Activated T-helper 17 cell treated with anti-CD3 and anti-CD28 coated beads, Interleukin-2, amount 50 U/mL, for 72 hours (primary cell): ENCODE results near the gene SIRT2. TPM values are rescaled to one million over a fixed set of nuclear protein-coding genes. Genes with fewer than 3 reads are reported as not detected.
A peak's percentile ranks its signal among the peaks of the same experiment; 100 is the strongest.
"Not testable (repeated sequence)": the region's sequence is repeated elsewhere in the genome, so short reads cannot be mapped to it uniquely, and the experiment has no call there.

Source experiments
- ATAC-seq: fragments of 150-1000 bp; cut with Tn5 transposase; replicated peaks from 2 replicates; pipeline ENCODE4 v1.10.0; 2021; ENCODE audit warnings: mild to moderate bottlenecking, moderate library complexity
- H3K27ac Mint-ChIP-seq: one replicate; pipeline ENCODE4 v1.8.0; 2022; ENCODE audit warnings: mixed read lengths
- H3K27me3 Mint-ChIP-seq: one replicate; pipeline ENCODE4 v1.8.0; 2022; ENCODE audit warnings: mixed read lengths
- H3K36me3 Mint-ChIP-seq: one replicate; pipeline ENCODE4 v1.8.0; 2022; ENCODE audit warnings: low read depth, mild to moderate bottlenecking, mixed read lengths
- H3K4me1 Mint-ChIP-seq: one replicate; pipeline ENCODE4 v1.8.0; 2022; ENCODE audit warnings: mixed read lengths
- H3K4me3 Mint-ChIP-seq: one replicate; pipeline ENCODE4 v1.8.0; 2022; ENCODE audit warnings: mild to moderate bottlenecking, mixed read lengths
- H3K9me3 Mint-ChIP-seq: one replicate; pipeline ENCODE4 v1.8.0; 2022; ENCODE audit warnings: mixed read lengths
- total RNA-seq, 2 donors: library from RNA; stranded (reverse); gene quantifications; one replicate each; pipeline ENCODE4 v1.2.3, GENCODE V29; 2022

The SIRT2 gene
- total RNA-seq, 2 donors from 2014 or later, result 37.9 to 41.2 TPM

GRCh38 chr19:38875656-38876395, 23.6 kb downstream of the SIRT2 start:
- H3K4me1 Mint-ChIP-seq, result peaks cover 10% of the 10 kb centered on the region
- H3K27me3 Mint-ChIP-seq, result no peaks in the 10 kb centered on the region
- H3K4me3 Mint-ChIP-seq, result peak overlapping the region; percentile 95
- H3K27ac Mint-ChIP-seq, result peak overlapping the region; percentile 99
- ATAC-seq, result no peak
- peaks cover 66% of the 10 kb centered on the region for H3K36me3 Mint-ChIP-seq
- no peaks in the 10 kb centered on the region for H3K9me3 Mint-ChIP-seq

- not testable (repeated sequence) for H3K4me3 Mint-ChIP-seq, ATAC-seq, H3K27ac Mint-ChIP-seq, H3K9me3 Mint-ChIP-seq, H3K4me1 Mint-ChIP-seq, H3K27me3 Mint-ChIP-seq
- peaks cover 90% of the 10 kb centered on the region for H3K36me3 Mint-ChIP-seq
These were observed 26.0 kb downstream of the SIRT2 start for GRCh38 chr19:38873400-38873799.

DNA sequence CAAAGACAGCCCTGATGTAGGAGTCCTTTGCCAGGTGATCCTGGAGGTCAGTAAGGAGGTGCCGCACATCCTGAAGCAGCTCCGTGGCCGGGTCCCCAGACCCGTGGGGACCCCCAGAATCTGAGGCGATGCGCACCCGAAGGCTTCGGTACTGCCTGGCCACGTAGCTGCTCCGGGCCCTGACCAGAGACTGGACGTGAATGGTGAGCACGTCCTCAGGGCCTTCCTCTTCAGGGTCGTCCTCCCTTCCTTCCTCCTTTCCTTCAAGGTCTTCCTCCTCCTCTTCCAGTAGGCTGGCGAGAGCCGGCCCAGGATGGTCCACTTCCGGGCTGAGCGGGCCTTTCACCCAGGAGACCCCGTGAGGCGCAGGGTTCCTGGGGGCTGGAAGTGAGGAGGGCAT, 28.8 kb downstream of the SIRT2 start:
- Mint-ChIP-seq H3K36me3 (peaks cover 89% of the 10 kb centered on the region), H3K4me1 (peaks cover 10% of the 10 kb centered on the region), H3K9me3 (no peaks in the 10 kb centered on the region), H3K27me3 (no peaks in the 10 kb centered on the region), H3K4me3 (peak overlapping the region; percentile 90), H3K27ac (peak overlapping the region; percentile 92)
- ATAC-seq, result no peak

GRCh38 chr19:38869836-38870607, 29.4 kb downstream of the SIRT2 start:
- ATAC-seq, result peak; percentile 75
- Mint-ChIP-seq H3K4me1 (peaks cover 14% of the 10 kb centered on the region), H3K9me3 (no peaks in the 10 kb centered on the region), H3K4me3 (peak overlapping the region; percentile 90), H3K27me3 (no peaks in the 10 kb centered on the region), H3K36me3 (peaks cover 90% of the 10 kb centered on the region), H3K27ac (peak overlapping the region; percentile 92)

GRCh38 chr19:38869160-38869835, 30.1 kb downstream of the SIRT2 start:
- peak overlapping the region; percentile 90 for H3K4me3 Mint-ChIP-seq
- H3K9me3 Mint-ChIP-seq, result no peaks in the 10 kb centered on the region

DNA sequence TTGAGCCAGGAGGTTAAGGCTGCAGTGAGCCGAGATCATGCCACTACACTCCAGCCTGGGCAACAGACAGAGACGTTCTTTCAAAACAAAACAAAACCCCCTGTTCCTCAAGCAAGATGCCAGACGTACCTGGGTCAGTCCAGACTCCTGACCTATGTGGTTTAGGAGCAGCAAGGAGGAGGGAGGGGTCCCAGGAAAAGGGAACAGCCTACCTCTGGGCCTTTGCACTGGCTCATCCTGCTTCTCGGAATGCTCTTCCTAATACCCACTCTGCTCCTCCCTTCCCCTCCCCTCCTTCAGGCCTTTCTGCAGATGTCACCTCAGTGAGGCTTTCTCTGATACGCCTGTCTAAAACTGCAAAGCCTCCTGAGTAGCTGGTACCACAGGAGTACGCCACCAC, 30.9 kb downstream of the SIRT2 start:
- no peaks in the 10 kb centered on the region for H3K9me3 Mint-ChIP-seq
- peaks cover 22% of the 10 kb centered on the region for H3K4me1 Mint-ChIP-seq
- H3K36me3 Mint-ChIP-seq, result peaks cover 80% of the 10 kb centered on the region
- H3K27ac Mint-ChIP-seq, result peak overlapping the region; percentile 92
- ATAC-seq, result no peak
- H3K27me3 Mint-ChIP-seq, result no peaks in the 10 kb centered on the region
- H3K4me3 Mint-ChIP-seq, result peak overlapping the region; percentile 90

More at GRCh38 chr19:38869160-38869835, 30.1 kb downstream of the SIRT2 start:
- H3K4me1 Mint-ChIP-seq, result peaks cover 22% of the 10 kb centered on the region
- H3K27me3 Mint-ChIP-seq, result no peaks in the 10 kb centered on the region
- H3K36me3 Mint-ChIP-seq, result peaks cover 88% of the 10 kb centered on the region
- H3K27ac Mint-ChIP-seq, result peak overlapping the region; percentile 92
- no peak for ATAC-seq

DNA sequence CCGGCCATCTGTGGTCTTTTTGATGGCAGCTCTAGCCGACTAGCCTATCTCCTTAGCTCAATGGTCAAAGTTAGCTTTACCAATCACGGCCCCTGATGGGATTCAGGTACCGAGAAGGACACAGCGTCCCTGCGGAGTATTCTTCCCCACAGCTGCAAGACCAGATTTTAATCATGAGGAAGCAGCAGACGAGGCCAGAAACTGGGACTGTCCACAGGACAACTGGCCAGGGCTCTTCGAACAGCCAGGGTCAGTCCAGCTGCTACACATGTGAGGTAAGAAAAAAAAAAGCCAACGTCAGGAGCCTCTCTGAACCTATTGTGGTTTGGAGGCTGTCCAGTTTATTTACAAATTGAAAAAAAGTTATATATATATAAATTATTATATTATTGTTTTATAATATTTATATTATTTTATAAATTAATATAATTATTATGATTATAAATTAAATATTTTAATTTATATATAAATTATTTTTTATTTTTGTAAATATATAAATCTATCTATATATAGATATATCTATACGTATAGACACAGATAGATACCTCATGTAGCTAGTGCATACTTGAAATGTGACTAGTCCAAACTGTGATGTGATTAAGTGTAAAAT, 32.1 kb downstream of the SIRT2 start:
- no peaks in the 10 kb centered on the region for H3K9me3 Mint-ChIP-seq
- peaks cover 67% of the 10 kb centered on the region for H3K36me3 Mint-ChIP-seq
- no peak overlapping the region for H3K27ac Mint-ChIP-seq
- H3K4me1 Mint-ChIP-seq, result peaks cover 22% of the 10 kb centered on the region
- no peak for ATAC-seq
- no peak overlapping the region for H3K4me3 Mint-ChIP-seq
- H3K27me3 Mint-ChIP-seq, result no peaks in the 10 kb centered on the region

GRCh38 chr19:38862321-38863059, 36.9 kb downstream of the SIRT2 start:
- H3K27me3 Mint-ChIP-seq, result no peaks in the 10 kb centered on the region
- H3K9me3 Mint-ChIP-seq, result no peaks in the 10 kb centered on the region
- no peak for ATAC-seq
- H3K27ac Mint-ChIP-seq, result no peak overlapping the region
- no peak overlapping the region for H3K4me3 Mint-ChIP-seq
- H3K4me1 Mint-ChIP-seq, result peaks cover 20% of the 10 kb centered on the region
- H3K36me3 Mint-ChIP-seq, result peaks cover 25% of the 10 kb centered on the region

- no peak overlapping the region for H3K27ac Mint-ChIP-seq
- H3K9me3 Mint-ChIP-seq, result no peaks in the 10 kb centered on the region
- no peak overlapping the region for H3K4me3 Mint-ChIP-seq
- no peaks in the 10 kb centered on the region for H3K27me3 Mint-ChIP-seq
- H3K36me3 Mint-ChIP-seq, result peaks cover 17% of the 10 kb centered on the region
- peaks cover 23% of the 10 kb centered on the region for H3K4me1 Mint-ChIP-seq
- no peak for ATAC-seq
These were observed 38.0 kb downstream of the SIRT2 start for GRCh38 chr19:38861368-38861767.

DNA sequence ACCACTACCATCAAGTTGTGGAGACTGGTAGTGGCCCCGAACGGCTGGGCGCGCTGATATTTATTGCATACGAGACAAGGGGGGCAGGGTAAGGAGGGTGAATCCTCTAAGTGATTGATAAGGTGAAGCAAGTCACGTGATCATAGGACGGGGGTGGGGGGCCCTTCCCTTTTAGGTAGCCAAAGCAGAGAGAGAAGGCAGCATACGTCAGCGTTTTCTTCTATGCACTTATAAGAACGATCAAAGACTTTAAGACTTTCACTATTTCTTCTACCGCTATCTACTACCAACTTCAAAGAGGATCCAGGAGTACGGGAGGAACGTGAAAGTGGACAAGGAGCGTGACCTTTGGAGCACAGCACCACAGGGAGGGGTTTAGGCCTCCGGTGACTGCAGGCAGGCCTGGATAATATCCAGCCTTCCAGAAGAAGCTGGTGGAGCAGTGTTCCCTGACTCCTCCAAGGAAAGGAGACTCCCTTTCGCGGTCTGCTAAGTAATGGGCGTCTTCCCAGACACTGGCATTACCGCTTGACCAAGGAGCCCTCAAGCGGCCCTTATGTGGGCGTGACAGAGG, 39.7 kb downstream of the SIRT2 start:
- not testable (repeated sequence) for H3K27me3 Mint-ChIP-seq, H3K9me3 Mint-ChIP-seq, H3K36me3 Mint-ChIP-seq, ATAC-seq, H3K27ac Mint-ChIP-seq
- Mint-ChIP-seq H3K4me1 (peaks cover 10% of the 10 kb centered on the region), H3K4me3 (peak overlapping the region; percentile 38)

- Mint-ChIP-seq H3K4me3 (peak overlapping the region; percentile 64), H3K9me3 (no peaks in the 10 kb centered on the region), H3K36me3 (peaks cover 1% of the 10 kb centered on the region), H3K27me3 (no peaks in the 10 kb centered on the region), H3K4me1 (peaks cover 9% of the 10 kb centered on the region), H3K27ac (peak overlapping the region; percentile 89)
- ATAC-seq, result no peak
These were observed 42.6 kb downstream of the SIRT2 start for GRCh38 chr19:38856813-38857212.

DNA sequence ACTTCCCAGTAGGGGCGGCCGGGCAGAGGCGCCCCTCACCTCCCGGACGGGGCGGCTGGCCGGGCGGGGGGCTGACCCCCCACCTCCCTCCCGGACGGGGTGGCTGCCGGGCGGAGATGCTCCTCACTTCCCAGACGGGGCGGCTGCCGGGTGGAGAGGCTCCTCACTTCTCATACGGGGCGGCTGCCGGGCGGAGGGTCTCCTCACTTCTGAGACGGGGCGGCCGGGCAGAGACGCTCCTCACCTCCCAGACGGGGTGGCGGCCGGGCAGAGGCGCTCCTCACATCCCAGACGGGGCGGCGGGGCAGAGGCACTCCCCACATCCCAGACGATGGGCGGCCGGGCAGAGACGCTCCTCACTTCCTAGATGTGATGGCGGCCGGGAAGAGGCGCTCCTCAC, 43.7 kb downstream of the SIRT2 start:
- H3K36me3 Mint-ChIP-seq, result peaks cover 10% of the 10 kb centered on the region
- ATAC-seq, H3K4me3 Mint-ChIP-seq, H3K4me1 Mint-ChIP-seq, H3K27ac Mint-ChIP-seq, H3K27me3 Mint-ChIP-seq, H3K9me3 Mint-ChIP-seq: not testable (repeated sequence)

- not testable (repeated sequence) for H3K4me1 Mint-ChIP-seq, ATAC-seq, H3K27ac Mint-ChIP-seq, H3K9me3 Mint-ChIP-seq, H3K4me3 Mint-ChIP-seq, H3K27me3 Mint-ChIP-seq
- H3K36me3 Mint-ChIP-seq, result peaks cover 16% of the 10 kb centered on the region
These were observed 44.5 kb downstream of the SIRT2 start for GRCh38 chr19:38854961-38855360.
